CD14-positive monocyte (primary cell): Measurements from ENCODE around the gene ZNF641. TPM values are rescaled to one million over a fixed set of nuclear protein-coding genes. Genes with fewer than 3 reads are reported as not detected.

Experiments used
- DNase-seq, 3 donors: peaks; one replicate each; pipeline ENCODE4 v3.0.0-alpha.2; 2011 to 2022
- H2AFZ ChIP-seq: 2 replicates; pipeline ENCODE4 v1.6.0; 2012; ENCODE audit warnings: mild to moderate bottlenecking, low read depth, low read length, inconsistent platforms; ENCODE audit not compliant: insufficient read depth, poor library complexity, severe bottlenecking
- H3K27ac ChIP-seq, 2 donors: 1 replicate in 1 of 2; 2 replicates in 1 of 2; pipeline ENCODE4 v1.5.1; 2012 to 2013; ENCODE audit warnings: low read length in 2 of 2, control low read depth in 1 of 2, inconsistent platforms in 1 of 2, low read depth in 1 of 2, mild to moderate bottlenecking in 1 of 2
- H3K27me3 ChIP-seq, 2 donors: one replicate each; pipeline versions ENCODE4 v1.6.0 to v1.6.1; 2011 to 2013; ENCODE audit warnings: low read length in 2 of 2; ENCODE audit not compliant: control insufficient read depth in 2 of 2, insufficient read depth in 2 of 2
- H3K36me3 ChIP-seq, 2 donors: replicated peaks in 1 of 2; 1 replicate in 1 of 2; 2 replicates in 1 of 2; pipeline versions ENCODE4 v1.5.1 to v1.6.1; 2012 to 2013; ENCODE audit warnings: low read length in 2 of 2, control low read depth in 1 of 2, inconsistent platforms in 1 of 2, mild to moderate bottlenecking in 1 of 2; ENCODE audit not compliant: insufficient read depth in 2 of 2, control insufficient read depth in 1 of 2
- H3K4me1 ChIP-seq, 2 donors: 1 replicate in 1 of 2; 2 replicates in 1 of 2; pipeline versions ENCODE4 v1.5.1 to v1.6.1; 2012 to 2013; ENCODE audit warnings: low read length in 2 of 2, control low read depth in 1 of 2, inconsistent platforms in 1 of 2, mild to moderate bottlenecking in 1 of 2, moderate library complexity in 1 of 2; ENCODE audit not compliant: insufficient read depth in 2 of 2, control insufficient read depth in 1 of 2
- H3K4me2 ChIP-seq: replicated peaks from 2 replicates; pipeline ENCODE3; 2012; ENCODE audit warnings: low read length, moderate library complexity, mild to moderate bottlenecking; ENCODE audit not compliant: poor library complexity, severe bottlenecking; ENCODE audit errors: extremely low read depth
- H3K4me3 ChIP-seq, 3 experiments: fragments of 200-600 bp in 1 of 3; sonication (generic) in 1 of 3; replicated peaks in 1 of 3; 1 replicate in 2 of 3; 2 replicates in 1 of 3; pipeline ENCODE4 v1.5.1; 2011 to 2013; ENCODE audit warnings: low read length in 3 of 3, mild to moderate bottlenecking in 3 of 3, control low read depth in 2 of 3, low read depth in 2 of 3, inconsistent platforms in 1 of 3, moderate library complexity in 1 of 3
- H3K79me2 ChIP-seq: 2 replicates; pipeline ENCODE4 v1.6.0; 2012; ENCODE audit warnings: mild to moderate bottlenecking, control low read depth, inconsistent platforms, low read length, moderate library complexity; ENCODE audit not compliant: insufficient read depth
- H3K9ac ChIP-seq: 2 replicates; pipeline ENCODE4 v1.6.0; 2017; ENCODE audit warnings: low read length, mild to moderate bottlenecking; ENCODE audit not compliant: insufficient read depth, poor library complexity, severe bottlenecking
- H3K9me3 ChIP-seq, 2 donors: replicated peaks in 1 of 2; 1 replicate in 1 of 2; 2 replicates in 1 of 2; pipeline versions ENCODE4 v1.5.1 to v1.6.1; 2012 to 2013; ENCODE audit warnings: low read length in 2 of 2, control low read depth in 1 of 2; ENCODE audit not compliant: control insufficient read depth in 1 of 2, insufficient read depth in 1 of 2
- H4K20me1 ChIP-seq: 2 replicates; pipeline ENCODE4 v1.6.0; 2012; ENCODE audit warnings: mild to moderate bottlenecking, low read length, control low read depth, moderate library complexity; ENCODE audit not compliant: insufficient read depth
- H3K27ac Mint-ChIP-seq, 7 donors: one replicate each; pipeline ENCODE4 v1.8.0; 2020; ENCODE audit warnings: mild to moderate bottlenecking in 7 of 7, mixed read lengths in 7 of 7, moderate library complexity in 6 of 7, inconsistent platforms in 2 of 7
- H3K27me3 Mint-ChIP-seq, 3 donors: one replicate each; pipeline ENCODE4 v1.8.0; 2021 to 2022; ENCODE audit warnings: low read depth in 3 of 3, mild to moderate bottlenecking in 3 of 3, mixed read lengths in 3 of 3, moderate library complexity in 3 of 3, inconsistent platforms in 1 of 3
- H3K36me3 Mint-ChIP-seq, 2 donors: one replicate each; pipeline ENCODE4 v1.8.0; 2020; ENCODE audit warnings: mixed read lengths in 2 of 2, inconsistent platforms in 1 of 2, mild to moderate bottlenecking in 1 of 2
- H3K4me1 Mint-ChIP-seq: one replicate; pipeline ENCODE4 v1.8.0; 2020; ENCODE audit warnings: mild to moderate bottlenecking, mixed read lengths
- H3K4me3 Mint-ChIP-seq, 2 donors: one replicate each; pipeline ENCODE4 v1.8.0; 2020; ENCODE audit warnings: mild to moderate bottlenecking in 2 of 2, mixed read lengths in 2 of 2, moderate library complexity in 1 of 2
- H3K9me3 Mint-ChIP-seq, 7 donors: one replicate each; pipeline ENCODE4 v1.8.0; 2020 to 2022; ENCODE audit warnings: mixed read lengths in 7 of 7, mild to moderate bottlenecking in 6 of 7, moderate library complexity in 6 of 7, inconsistent platforms in 2 of 7
- WGBS: methylation state at CpG from one replicate; pipeline ENCODE4 v1.1.5; 2013; ENCODE audit warnings: missing lambda C conversion rate; ENCODE audit not compliant: insufficient coverage; 5-methylcytosine and 5-hydroxymethylcytosine counted together
- intact Hi-C, 2 donors: fragments of 100-400 bp; cut with micrococcal nuclease; formaldehyde crosslinking; loops; one replicate each; pipeline versions ENCODE4 v1.15.0 to v1.15.1; 2023
- polyA plus RNA-seq, 3 donors: library from polyadenylated mRNA; depleted of rRNA in 1 of 3; unstranded in 2 of 3; stranded (reverse) in 1 of 3; fragments of 300-500 nt in 2 of 3; fragments of >200 nt in 1 of 3; fragmentation: Illumina TruSeq in 2 of 3; gene quantifications; 1 replicate in 2 of 3; 2 replicates in 1 of 3; pipeline ENCODE4 v1.2.3, GENCODE V29; 2012 to 2021
- TF ChIP-seq, protein P1 (sequence below): fragments of 200-600 bp; IDR thresholded peaks from one replicate; pipeline ENCODE4 v1.8.0; 2022; ENCODE audit warnings: antibody characterized with exemption, mild to moderate bottlenecking

ZNF641 gene
- polyA plus RNA-seq, 3 donors, result 12.1 to 21.7 (median 12.6) TPM

- no peaks in the 10 kb centered on the region for H3K79me2 ChIP-seq
- H3K4me3 ChIP-seq, result no peak overlapping the region
- H3K27ac ChIP-seq, result no peak overlapping the region
- Mint-ChIP-seq H3K27ac (no peak overlapping the region), H3K27me3 (peaks cover 2 to 3% (median 3%) of the 10 kb centered on the region in 3 donors), H3K4me3 (no peak overlapping the region), H3K9me3 (peaks cover 0 to 2% (median 0%) of the 10 kb centered on the region in 7 donors), H3K4me1 (peaks cover 3% of the 10 kb centered on the region), H3K36me3 (no peaks in the 10 kb centered on the region)
- TF ChIP-seq, protein P1, sequence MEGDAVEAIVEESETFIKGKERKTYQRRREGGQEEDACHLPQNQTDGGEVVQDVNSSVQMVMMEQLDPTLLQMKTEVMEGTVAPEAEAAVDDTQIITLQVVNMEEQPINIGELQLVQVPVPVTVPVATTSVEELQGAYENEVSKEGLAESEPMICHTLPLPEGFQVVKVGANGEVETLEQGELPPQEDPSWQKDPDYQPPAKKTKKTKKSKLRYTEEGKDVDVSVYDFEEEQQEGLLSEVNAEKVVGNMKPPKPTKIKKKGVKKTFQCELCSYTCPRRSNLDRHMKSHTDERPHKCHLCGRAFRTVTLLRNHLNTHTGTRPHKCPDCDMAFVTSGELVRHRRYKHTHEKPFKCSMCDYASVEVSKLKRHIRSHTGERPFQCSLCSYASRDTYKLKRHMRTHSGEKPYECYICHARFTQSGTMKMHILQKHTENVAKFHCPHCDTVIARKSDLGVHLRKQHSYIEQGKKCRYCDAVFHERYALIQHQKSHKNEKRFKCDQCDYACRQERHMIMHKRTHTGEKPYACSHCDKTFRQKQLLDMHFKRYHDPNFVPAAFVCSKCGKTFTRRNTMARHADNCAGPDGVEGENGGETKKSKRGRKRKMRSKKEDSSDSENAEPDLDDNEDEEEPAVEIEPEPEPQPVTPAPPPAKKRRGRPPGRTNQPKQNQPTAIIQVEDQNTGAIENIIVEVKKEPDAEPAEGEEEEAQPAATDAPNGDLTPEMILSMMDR, result no peak
- no peak overlapping the region for H3K4me2 ChIP-seq
- no peak overlapping the region for H3K9ac ChIP-seq
- H3K36me3 ChIP-seq, result no peaks in the 10 kb centered on the region
- H2AFZ ChIP-seq, result no peak overlapping the region
- no peaks in the 10 kb centered on the region for H3K4me1 ChIP-seq
- H3K27me3 ChIP-seq, result no peaks in the 10 kb centered on the region
- no CpG with 5 or more reads among the region's 2 CpGs for WGBS
- no peaks in the 10 kb centered on the region for H3K9me3 ChIP-seq
- H4K20me1 ChIP-seq, result no peaks in the 10 kb centered on the region
- intact Hi-C loops, result no loop called here
- no peak for DNase-seq
Observed at GRCh38 chr12:48302161-48302911, 48.4 kb downstream of the ZNF641 start.

- no peak overlapping the region for H3K27ac ChIP-seq
- H3K9ac ChIP-seq, result no peak overlapping the region
- H3K27me3 ChIP-seq, result no peaks in the 10 kb centered on the region
- TF ChIP-seq, protein P1, result no peak
- no peaks in the 10 kb centered on the region for H3K36me3 ChIP-seq
- no peak overlapping the region for H3K4me2 ChIP-seq
- no peak overlapping the region for H2AFZ ChIP-seq
- peaks cover 8 to 12% of the 10 kb centered on the region in 2 donors for H3K4me1 ChIP-seq
- no CpG with 5 or more reads among the region's 1 CpG for WGBS
- intact Hi-C loops, result no loop called here
- H3K79me2 ChIP-seq, result no peaks in the 10 kb centered on the region
- H3K9me3 ChIP-seq, result no peaks in the 10 kb centered on the region
- no peak overlapping the region for H3K4me3 ChIP-seq
- Mint-ChIP-seq H3K27me3 (peaks cover 2 to 4% (median 3%) of the 10 kb centered on the region in 3 donors), H3K4me3 (no peak overlapping the region), H3K4me1 (peaks cover 15% of the 10 kb centered on the region), H3K27ac (no peak overlapping the region), H3K36me3 (no peaks in the 10 kb centered on the region), H3K9me3 (no peaks in the 10 kb centered on the region)
- no peak for DNase-seq
- H4K20me1 ChIP-seq, result no peaks in the 10 kb centered on the region
Observed at GRCh38 chr12:48300774-48301173, 49.9 kb downstream of the ZNF641 start.
